ENCODE measurements around the gene MAPK8IP3.

The MAPK8IP3 gene

DNA sequence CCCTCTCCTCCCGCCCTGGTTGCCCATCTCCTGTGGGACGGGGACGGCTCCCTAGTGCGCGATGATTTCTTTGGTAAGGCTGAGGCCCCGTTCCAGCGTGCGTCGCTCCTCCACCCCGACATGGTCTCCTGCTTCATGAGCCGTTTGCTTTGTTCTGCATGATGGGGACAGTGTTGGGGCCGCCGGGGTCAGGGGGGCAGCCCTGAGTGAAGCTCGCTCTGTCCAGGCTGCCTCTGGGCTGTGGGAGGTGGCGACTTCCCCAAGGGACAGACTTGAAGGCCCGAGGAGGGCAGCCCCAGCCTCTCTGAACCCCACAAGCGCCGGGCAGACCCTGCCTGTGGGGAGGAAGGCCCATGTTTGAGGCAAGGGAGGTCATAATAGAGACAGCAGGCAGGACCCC, 52.9 kb downstream of the MAPK8IP3 start:
- in situ Hi-C loops (cut with HindIII; ENCODE audit: low sequenced_read_pairs): no loop called here

DNA sequence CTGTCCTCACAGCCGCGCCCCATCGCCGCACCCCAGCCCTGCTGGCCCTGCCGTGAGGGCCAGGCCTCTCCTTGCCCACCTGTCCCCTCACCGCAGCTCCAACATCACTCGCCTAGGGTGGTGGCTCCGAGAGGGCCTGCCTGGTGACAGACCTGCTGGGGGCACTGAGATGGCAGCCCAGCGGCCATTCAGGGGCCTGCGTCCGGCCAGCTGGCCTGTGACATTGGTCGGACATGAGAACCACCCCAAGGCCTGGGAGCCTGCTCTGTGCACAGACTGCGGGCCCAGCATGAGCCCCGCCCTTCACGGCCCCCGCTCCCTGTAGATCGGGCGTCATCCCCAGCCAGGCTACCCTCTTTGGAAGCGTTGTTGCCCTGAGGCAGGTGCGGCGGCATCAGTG, 53.5 kb downstream of the MAPK8IP3 start:
- in situ Hi-C loops (cut with HindIII; ENCODE audit: low sequenced_read_pairs): no loop called here

DNA sequence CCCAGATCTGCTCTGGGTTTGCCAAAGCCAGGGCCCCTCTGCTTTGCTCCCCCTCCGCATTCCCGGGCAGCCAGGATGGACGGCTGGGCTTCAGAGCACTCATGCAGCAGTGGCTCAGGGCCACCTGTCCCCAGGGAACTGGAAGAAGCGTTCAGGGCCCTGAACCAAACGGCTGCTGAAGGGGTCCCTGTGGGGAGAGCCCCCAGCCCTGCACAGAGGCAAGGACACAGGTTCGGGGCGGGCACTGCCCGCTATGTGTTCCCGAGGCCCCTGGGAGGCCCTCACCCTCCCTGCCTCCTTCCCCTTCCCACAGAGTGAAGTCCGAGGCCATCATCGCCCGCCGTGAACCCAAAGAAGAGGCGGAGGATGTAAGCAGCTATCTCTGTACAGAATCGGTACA, 54.9 kb downstream of the MAPK8IP3 start:
- in situ Hi-C loops (cut with HindIII; ENCODE audit: low sequenced_read_pairs): loop anchor here (10.0 kb wide), 1 partner anchor 56 kb away; the partner anchor contains the start of gene MAPK8IP3

DNA sequence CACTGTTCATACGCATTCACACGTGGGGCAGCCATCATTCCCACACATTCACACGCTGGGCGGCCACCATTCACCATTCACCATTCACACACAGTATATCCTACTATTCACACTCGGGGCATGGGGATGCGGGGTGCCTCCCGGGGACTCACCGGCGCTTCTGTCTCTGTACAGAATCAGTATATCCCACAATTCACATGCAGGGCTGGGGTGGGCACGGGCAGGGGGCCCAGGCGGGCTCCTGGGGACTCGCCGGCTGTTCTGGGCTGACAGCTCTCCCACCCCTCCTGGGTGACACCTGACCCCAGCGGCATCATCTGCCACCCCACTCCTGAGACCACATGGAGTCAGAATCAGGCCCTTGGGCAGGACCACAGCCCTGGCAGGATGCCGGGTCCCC, 55.8 kb downstream of the MAPK8IP3 start:
- in situ Hi-C loops (cut with HindIII; ENCODE audit: low sequenced_read_pairs): loop anchor here (10.0 kb wide), 1 partner anchor 57 kb away; the partner anchor contains the start of gene MAPK8IP3

DNA sequence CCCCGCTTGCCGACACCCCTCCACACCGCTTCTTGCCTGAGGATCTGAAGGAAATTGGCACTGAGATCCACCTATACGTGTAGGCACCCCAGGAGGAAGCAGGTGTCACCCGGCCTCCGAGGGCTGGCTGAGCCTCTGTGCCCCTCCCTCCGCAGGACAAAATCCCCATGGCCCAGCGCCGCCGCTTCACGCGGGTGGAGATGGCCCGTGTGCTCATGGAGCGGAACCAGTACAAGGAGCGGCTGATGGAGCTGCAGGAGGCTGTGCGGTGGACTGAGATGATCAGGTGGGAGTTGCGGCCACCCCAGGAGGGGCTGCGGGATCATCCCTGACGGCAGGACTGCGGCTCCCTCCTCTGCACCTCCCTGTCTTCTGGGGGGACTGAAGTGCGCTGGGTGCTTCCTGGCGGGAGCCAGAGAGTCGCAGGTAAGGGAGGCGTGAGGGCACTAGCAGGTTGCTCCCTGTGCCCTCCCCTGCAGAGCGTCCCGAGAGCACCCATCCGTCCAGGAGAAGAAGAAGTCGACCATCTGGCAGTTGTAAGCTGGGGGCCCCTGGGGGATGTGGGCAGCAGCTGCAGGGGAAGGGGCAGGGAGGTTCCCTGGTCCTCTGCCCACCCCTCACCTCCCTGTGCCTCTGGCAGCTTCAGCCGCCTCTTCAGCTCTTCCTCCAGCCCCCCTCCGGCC, 56.3 kb downstream of the MAPK8IP3 start:
- in situ Hi-C loops (cut with HindIII; ENCODE audit: low sequenced_read_pairs): loop anchor here (10.0 kb wide), 1 partner anchor 58 kb away; the partner anchor contains the start of gene MAPK8IP3

DNA sequence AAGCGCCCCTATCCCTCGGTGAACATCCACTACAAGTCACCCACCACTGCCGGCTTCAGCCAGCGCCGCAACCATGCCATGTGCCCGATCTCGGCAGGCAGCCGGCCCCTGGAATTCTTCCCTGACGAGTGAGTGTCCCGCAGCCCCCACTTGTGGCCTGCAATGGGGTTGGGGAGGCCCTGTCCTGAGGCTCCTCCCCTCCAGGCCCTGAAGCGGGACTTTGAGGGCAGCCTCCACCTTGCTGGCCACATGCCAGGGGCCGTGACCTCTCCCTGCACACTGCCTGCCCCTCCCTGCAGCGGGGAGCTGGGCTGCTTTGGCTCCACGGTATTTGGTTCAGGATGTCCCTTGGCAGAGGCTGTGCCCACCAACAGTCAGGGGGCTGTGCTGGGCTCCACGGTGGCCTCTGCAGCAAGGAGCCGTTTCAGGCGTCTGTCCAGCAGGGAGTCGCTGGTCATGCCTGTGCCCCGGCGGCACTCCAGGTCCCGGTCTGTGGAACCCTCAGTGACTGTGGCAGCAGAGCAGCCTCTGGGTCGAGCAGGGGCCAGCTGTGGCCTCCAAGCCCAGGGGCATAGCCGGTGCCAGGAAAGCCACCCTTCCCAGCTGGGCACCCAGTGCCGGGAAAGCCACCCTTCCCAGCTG, 57.0 kb downstream of the MAPK8IP3 start:
- in situ Hi-C loops (cut with HindIII; ENCODE audit: low sequenced_read_pairs): loop anchor here (10.0 kb wide), 1 partner anchor 58 kb away; the partner anchor contains the start of gene MAPK8IP3

DNA sequence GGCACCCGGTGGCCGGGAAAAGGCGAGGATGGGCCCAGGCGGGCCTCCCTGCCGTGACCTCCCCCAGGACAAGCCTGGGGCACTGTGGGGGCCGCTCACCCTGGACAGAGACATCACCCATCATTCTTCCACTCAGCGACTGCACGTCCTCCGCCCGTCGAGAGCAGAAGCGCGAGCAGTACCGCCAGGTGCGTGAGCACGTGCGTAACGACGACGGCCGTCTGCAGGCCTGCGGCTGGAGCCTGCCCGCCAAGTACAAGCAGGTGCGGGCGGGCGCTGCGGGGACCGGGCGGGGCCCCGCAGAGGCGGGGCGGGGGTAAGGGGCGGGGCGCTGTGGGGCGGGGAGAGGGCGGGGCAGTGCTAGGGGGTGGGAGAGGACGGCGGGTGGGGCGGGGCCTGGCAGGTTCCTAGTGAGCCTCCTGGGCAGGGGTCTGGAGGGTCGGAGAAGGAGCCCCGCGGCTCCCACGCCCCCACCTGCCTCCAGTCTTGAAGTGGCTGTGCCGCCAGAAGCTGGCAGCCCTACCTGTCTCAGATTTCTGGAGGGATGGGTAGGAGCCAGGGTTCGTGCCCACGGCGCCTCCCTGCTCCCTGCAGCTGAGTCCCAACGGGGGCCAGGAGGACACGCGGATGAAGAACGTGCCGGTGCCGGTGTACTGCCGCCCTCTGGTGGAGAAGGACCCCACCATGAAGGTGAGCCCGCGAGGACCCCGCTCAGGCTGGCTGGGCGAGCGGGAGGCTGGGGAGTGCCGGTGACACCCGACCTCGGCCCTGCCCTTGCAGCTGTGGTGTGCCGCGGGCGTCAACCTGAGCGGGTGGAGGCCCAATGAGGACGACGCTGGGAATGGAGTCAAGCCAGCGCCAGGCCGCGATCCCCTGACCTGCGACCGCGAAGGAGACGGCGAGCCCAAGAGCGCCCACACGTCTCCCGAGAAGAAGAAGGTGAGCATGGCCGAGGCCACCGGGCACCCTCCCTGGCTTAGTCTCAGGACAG, 57.8 kb downstream of the MAPK8IP3 start:
- in situ Hi-C loops (cut with HindIII; ENCODE audit: low sequenced_read_pairs): loop anchor here (10.0 kb wide), 1 partner anchor 59 kb away; the partner anchor contains the start of gene MAPK8IP3

DNA sequence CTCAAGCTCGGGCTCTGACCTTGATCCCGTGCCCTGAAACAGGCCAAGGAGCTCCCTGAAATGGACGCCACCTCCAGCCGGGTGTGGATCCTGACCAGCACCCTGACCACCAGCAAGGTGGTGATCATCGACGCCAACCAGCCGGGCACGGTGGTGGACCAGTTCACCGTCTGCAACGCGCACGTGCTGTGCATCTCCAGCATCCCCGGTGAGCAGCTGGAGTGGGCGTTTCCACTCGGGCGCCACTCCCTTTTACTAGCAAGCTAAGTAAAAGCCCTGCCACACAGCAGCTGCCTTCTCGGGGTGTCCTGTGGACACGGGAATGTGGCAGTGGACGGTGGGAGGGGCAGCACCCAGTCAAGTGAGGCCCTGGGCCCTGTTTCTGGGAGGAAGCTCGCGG, 59.0 kb downstream of the MAPK8IP3 start:
- in situ Hi-C loops (cut with HindIII; ENCODE audit: low sequenced_read_pairs): loop anchor here (10.0 kb wide), 1 partner anchor 60 kb away; the partner anchor contains the start of gene MAPK8IP3

DNA sequence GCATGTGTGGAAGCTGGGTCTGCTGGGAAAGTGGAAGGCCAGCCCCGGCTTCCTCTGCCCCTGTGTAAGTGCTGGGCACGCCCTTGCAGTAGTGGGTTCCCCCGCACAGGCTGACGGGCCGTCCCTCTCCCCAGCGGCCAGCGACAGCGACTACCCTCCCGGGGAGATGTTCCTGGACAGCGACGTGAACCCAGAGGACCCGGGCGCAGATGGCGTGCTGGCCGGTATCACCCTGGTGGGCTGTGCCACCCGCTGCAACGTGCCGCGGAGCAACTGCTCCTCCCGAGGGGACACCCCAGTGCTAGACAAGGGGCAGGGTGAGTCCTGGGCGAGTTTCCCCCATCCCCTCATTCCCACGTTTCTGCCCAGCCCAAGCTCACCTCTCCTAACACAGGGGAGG, 59.8 kb downstream of the MAPK8IP3 start:
- in situ Hi-C loops (cut with HindIII; ENCODE audit: low sequenced_read_pairs): loop anchor here (10.0 kb wide), 1 partner anchor 61 kb away; the partner anchor contains the start of gene MAPK8IP3

DNA sequence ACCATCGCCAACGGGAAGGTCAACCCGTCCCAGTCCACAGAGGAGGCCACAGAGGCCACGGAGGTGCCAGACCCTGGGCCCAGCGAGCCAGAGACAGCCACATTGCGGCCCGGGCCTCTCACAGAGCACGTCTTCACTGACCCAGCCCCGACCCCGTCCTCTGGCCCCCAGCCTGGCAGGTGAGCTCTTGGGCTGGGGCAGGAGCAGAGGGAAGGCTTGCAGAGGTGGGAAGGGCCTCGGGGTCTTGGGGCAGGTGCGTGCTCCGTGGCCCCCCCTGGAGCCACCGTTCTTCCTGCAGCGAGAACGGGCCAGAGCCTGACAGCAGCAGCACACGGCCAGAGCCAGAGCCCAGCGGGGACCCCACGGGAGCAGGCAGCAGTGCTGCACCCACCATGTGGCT, 60.2 kb downstream of the MAPK8IP3 start:
- in situ Hi-C loops (cut with HindIII; ENCODE audit: low sequenced_read_pairs): loop anchor here (10.0 kb wide), 1 partner anchor 61 kb away; the partner anchor contains the start of gene MAPK8IP3

DNA sequence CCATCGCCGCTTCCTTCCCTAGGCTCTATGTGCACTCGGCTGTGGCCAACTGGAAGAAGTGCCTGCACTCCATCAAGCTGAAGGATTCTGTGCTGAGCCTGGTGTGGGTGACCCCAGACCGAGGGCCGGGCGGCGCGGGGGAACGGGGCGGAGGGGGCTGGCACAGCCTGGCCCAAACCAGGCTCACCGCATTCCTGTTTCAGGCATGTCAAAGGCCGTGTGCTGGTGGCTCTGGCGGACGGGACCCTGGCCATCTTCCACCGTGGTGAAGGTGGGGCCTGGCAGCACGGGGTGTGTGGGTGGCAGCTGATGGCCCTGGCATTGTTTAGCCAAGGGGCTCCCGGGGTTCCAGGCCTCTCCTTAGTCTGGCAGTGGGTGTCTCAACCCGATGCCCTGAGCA, 60.7 kb downstream of the MAPK8IP3 start:
- in situ Hi-C loops (cut with HindIII; ENCODE audit: low sequenced_read_pairs): loop anchor here (10.0 kb wide), 1 partner anchor 62 kb away; the partner anchor contains the start of gene MAPK8IP3

DNA sequence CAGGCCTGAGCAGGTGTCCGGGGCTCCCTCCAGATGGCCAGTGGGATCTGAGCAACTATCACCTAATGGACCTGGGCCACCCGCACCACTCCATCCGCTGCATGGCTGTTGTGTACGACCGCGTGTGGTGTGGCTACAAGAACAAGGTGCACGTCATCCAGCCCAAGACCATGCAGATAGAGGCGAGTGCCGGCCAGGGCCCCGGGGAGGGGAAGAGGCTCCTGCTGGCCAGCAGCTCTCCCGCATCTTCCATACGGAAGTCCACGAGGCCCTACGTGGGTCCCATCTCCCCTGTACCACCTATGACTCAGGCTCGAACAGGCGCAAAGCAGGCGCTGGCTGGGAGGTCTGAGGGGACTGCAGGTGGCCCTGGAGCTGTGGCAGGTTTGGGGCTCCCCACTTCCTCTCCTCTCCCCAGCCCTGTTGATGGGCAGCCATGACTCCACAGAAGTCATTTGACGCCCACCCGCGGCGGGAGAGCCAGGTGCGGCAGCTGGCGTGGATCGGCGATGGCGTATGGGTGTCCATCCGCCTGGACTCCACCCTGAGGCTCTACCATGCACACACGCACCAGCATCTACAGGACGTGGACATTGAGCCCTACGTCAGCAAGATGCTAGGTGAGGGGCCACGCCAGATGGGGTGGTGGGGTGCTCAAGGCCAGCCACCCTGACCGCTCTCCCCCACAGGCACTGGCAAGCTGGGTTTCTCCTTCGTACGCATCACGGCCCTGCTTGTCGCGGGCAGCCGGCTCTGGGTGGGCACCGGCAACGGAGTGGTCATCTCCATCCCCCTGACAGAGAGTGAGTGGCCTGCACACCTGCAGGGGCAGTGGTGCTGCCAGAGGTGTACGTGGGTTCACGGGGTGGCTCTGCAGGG, 61.4 kb downstream of the MAPK8IP3 start:
- in situ Hi-C loops (cut with HindIII; ENCODE audit: low sequenced_read_pairs): loop anchor here (10.0 kb wide), 1 partner anchor 63 kb away; the partner anchor contains the start of gene MAPK8IP3

DNA sequence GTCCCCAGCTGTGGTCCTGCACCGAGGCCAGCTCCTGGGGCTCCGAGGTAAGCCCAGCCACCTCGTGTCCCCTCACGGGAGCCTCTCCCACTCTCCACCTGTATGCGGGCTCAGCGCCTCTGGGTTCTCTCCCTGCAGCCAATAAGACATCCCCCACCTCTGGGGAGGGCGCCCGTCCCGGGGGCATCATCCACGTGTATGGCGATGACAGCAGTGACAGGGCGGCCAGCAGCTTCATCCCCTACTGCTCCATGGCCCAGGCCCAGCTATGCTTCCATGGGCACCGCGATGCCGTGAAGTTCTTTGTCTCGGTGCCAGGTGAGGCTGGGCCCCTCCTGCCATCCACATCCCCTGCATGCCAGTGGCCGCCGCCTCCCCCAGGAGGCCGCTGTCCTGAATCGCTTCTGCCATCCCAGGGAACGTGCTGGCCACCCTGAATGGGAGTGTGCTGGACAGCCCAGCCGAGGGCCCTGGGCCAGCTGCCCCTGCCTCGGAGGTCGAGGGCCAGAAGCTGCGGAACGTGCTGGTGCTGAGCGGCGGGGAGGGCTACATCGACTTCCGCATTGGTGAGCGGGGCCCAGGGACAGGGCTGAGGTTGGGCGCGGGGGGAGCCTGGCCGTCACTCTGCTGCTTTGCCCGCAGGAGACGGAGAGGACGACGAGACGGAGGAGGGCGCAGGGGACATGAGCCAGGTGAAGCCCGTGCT, 62.2 kb downstream of the MAPK8IP3 start:
- in situ Hi-C loops (cut with HindIII; ENCODE audit: low sequenced_read_pairs): loop anchor here (10.0 kb wide), 1 partner anchor 63 kb away; the partner anchor contains the start of gene MAPK8IP3

DNA sequence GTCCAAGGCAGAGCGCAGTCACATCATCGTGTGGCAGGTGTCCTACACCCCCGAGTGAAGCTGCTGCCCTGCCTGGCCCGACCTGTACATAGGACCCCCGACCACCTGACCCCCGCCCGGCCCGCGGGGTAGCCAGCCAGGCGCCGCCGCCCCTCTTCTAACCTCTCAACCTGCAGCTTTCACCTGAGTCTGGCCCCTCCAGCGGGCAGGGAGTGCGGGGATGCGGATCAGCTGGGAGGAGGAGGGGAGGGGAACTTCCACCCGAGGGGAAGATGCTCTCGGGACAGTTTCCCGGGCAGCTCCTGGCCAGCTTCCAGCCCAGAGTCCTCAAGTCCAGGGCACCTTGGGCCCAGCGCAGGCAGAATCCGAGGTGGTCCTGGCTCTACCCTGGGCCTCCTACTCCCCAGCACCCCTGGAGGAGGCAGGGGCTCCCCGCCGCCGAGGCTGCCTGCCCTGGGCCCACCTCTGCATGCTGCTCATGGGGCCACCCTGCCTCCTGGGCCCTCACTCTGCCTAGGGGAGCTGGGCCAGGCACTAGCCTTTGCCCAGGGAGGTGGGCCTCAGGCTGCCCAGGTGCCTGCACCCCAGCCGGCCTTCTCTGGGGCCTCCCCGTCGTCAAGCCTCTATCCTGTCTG, 62.9 kb downstream of the MAPK8IP3 start:
- in situ Hi-C loops (cut with HindIII; ENCODE audit: low sequenced_read_pairs): loop anchor here (10.0 kb wide), 1 partner anchor 64 kb away; the partner anchor contains the start of gene MAPK8IP3

DNA sequence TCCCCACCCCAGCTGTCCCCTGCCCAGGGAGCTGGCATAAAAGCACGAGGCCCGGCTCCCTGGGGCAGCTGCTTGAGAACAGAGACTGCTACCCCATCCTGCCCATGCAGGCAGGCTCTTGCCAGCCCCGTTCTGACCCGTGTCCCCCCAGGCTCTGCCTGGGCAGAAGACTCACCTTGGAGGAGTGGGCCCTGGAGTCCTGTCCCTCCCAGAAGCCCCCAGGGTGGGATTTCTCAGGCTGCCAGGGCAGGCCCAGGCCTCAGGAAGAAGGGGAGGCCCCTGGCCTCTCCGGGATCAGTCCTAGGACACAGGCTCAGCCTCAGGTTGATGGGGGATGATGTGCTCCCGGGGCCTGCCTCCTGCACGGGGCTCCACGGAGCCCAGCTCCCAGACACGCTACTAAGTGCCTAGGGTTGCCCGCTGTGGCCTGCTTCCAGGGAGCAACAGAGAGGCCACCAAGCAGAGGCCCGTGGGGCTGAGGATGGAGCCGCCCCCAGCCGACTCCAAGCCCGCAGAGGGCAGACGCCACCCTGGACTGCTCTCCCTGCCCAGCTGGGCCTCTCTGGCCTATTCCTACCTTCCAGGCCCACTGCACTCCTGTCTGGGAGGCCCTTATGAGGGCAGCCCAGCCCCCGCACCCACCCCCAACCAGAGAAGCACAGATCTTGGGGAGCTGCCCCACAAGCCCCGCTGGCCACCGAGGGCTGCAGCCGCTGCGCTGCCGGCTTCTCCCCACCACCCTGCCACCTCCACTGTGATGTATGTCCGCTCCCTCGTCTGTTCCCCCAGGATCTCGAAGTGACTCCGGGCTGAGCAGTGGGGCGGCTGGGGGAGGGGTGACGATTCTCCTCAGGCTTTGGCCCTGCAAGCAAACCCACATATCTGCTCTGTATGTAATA, 63.7 kb downstream of the MAPK8IP3 start:
- in situ Hi-C loops (cut with HindIII; ENCODE audit: low sequenced_read_pairs): loop anchor here (10.0 kb wide), 1 partner anchor 65 kb away; the partner anchor contains the start of gene MAPK8IP3

DNA sequence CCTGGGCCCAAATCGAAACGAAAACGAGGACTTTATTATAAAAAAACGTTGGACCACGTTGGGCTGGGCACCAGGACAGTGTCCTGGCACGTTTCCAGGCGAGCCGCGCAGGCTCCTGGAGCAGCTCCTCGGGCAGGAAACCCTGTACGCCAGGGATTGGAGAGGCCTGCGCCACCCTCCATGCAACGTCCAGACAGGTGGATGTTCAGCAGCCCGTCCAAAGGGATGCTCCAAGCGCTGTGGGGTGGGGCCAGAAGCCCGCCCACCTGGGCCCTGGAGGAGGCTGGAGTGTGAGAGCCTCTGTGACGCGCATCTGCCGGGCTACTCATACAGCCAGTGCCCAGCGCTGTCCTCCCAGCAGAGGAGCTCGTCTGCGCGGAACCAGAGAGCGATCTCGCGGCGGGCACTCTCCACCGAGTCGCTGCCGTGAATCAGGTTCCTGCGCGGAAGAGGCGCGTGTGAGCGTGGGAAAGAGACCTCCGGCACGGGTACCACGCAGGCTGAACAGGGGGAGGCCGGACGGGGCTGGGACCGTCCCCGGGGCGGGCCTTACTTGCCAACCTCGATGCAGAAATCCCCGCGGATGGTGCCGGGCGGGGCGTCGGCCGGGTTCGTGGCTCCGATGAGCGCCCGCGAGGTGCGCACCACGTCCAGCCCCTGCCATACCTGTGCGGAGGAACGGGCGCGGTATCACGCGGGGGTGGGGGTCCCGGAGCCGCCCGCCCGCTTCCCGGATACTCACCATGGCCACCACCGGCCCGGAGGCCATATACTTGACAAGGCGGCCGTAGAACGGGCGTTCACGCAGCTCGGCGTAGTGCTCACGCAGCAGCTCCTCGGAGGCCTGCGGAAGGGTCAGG, 64.6 kb downstream of the MAPK8IP3 start:
- in situ Hi-C loops (cut with HindIII; ENCODE audit: low sequenced_read_pairs): no loop called here
